ENCODE measurements around the gene VSX1.

DNA sequence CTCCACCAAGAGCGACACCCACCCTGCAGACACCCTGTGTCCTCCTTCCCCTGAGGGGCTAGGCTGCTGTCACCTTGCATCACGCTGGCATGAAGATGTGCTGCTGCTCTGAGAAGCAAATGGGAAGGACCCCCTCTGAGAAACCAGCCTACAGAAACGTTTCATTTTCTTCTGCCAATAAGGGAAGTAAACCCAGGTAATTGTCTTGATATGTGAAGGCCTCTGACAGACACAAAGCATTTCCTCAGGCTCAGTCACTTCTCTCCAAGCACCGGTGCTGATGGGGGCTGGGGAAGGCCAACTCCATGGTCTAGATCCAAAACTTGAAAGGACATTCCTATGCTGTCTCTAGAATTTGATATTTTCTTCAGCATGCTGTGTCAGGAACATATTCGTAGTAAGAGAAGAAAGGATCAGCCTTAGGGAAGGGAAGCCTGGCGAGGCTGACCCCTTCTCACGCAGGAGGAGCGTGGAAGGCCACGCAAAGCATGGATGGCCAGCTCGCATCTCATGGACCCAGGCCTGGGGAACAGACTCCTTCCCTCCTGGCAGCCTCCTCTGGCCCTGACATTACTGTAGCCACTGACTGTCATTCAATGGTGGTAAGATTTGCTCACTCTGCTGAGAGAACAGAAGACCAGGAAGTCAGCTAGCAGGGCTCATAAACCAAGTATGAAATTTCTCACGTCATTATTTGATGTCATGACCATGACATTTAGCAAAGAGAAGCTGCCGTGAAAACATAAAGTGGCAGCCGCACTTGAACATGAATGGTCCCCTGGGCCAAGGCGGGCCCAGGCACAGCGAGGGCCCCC lies 44.4 kb downstream of the VSX1 start:
- TF ChIP-seq POLR2AphosphoS5 (IDR thresholded peaks at IDR 0.05; ENCODE audit: borderline replicate concordance, low read depth, low read length) (no peak), EZH2 (IDR thresholded peaks at IDR 0.05) (no peak)

All from SK-N-MC (cell line).